Astrocyte of the spinal cord (primary cell): ENCODE measurements around the gene AOPEP.

Experiments
- DNase-seq: peaks from one replicate; pipeline ENCODE4 v3.0.0; 2011; ENCODE audit warnings: low read depth, low spot score
- H3K4me3 ChIP-seq: 2 replicates; pipeline ENCODE4 v1.5.1; 2011; ENCODE audit warnings: low read depth, mild to moderate bottlenecking, low read length, moderate library complexity
- in situ Hi-C: cut with HindIII; loops from 2 replicates; pipeline ENCODE4 v1.10.0; 2017; ENCODE audit warnings: low sequenced_read_pairs
- TF ChIP-seq, protein P1 (sequence below): IDR thresholded peaks from 2 replicates; pipeline ENCODE4 v1.5.1; 2012; ENCODE audit warnings: low read depth, mild to moderate bottlenecking, low read length, inconsistent platforms

Gene AOPEP

DNA sequence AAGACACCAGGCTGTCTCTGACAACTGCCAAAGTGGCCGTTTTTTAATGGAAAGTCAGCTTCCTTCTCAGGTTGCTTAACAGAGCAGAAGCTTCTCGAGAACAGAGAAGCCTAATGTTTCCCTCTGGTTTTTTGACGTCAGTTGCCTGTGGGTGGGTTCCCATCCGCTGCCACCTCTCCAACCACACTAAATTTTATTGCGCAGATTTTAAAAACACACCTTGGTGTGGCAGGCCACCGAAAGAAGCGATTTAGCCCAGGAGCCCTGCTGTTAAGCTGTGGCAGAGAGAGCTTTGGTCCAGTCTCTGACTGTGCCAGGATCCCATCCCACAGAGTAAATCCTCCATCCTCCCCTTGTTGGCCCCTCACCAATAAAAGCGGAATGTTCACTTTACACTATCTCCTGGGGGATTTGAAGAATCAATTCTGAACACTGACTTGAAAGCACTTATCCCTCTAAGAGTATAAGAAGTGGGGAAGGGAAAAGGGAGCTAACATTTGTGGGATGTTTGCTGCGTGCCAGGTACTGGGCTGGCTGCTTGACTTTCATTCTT is 181.6 kb downstream of the AOPEP start:
- TF ChIP-seq, protein P1, sequence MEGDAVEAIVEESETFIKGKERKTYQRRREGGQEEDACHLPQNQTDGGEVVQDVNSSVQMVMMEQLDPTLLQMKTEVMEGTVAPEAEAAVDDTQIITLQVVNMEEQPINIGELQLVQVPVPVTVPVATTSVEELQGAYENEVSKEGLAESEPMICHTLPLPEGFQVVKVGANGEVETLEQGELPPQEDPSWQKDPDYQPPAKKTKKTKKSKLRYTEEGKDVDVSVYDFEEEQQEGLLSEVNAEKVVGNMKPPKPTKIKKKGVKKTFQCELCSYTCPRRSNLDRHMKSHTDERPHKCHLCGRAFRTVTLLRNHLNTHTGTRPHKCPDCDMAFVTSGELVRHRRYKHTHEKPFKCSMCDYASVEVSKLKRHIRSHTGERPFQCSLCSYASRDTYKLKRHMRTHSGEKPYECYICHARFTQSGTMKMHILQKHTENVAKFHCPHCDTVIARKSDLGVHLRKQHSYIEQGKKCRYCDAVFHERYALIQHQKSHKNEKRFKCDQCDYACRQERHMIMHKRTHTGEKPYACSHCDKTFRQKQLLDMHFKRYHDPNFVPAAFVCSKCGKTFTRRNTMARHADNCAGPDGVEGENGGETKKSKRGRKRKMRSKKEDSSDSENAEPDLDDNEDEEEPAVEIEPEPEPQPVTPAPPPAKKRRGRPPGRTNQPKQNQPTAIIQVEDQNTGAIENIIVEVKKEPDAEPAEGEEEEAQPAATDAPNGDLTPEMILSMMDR: no peak
- peak; percentile 59 for DNase-seq
- in situ Hi-C loops: no loop called here
- no peak overlapping the region for H3K4me3 ChIP-seq

DNA sequence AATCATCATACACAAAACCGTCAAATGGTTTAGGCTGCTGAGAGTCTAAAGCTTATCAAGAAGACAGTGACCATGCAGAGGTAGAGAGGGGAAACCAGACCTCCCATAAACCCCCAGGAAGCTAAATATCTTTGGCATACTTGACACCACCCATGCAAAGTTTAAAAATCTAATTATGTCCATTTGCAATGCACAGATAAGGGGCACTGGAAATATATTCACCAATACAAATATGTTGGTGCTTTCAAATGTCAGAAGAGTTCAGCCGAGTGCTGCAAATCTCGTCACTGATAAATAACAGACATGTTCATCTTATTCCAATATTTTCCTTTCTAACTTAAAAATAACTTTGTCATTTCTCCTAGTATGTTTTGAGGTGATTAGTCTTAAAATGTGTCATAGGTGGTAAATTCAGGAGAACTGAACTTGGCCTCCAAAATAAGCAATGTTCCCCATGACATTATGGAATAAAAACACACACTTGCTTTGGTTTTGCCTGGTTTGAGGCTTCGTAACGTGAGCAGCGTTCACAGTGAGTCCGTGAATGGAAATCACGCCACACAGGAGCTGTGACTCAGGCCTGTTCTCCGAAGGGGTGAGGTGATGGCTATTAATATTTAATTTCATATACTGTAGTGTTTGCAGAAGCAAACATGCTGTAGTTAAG is 182.2 kb downstream of the AOPEP start:
- no peak for DNase-seq
- TF ChIP-seq, protein P1: no peak
- in situ Hi-C loops: no loop called here
- H3K4me3 ChIP-seq: no peak overlapping the region

DNA sequence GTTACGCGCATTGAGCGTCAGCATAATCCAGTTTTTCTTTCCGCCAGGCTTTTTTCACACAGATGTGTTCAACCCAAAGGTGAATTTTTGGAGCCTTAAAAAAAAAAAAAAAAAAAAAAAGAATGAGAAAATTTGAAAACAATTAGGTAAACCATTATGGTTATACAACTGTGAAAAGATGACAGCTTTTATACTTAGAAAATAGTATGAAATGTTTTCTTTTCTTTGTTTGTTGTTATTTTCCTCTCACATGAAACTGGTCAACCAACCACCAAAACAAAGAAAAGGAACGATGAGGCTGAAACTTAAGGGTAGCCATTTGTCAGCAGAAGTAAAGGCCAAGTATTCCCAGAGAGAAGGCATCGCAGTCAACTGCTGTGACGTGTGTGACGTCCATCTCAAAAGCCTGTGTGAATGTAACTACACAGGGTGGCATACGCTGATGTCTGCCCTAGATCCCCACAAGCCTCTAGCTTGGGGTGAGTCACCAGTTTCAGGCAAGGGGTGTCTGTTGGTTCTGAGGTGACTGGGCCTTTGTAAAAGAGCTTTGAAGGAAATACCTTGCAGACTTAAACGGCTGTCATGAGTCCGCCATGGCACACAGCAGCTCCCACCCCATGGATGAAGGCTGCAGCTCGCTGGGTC is 182.9 kb downstream of the AOPEP start:
- in situ Hi-C loops: no loop called here
- no peak overlapping the region for H3K4me3 ChIP-seq
- TF ChIP-seq, protein P1: no peak
- no peak for DNase-seq

DNA sequence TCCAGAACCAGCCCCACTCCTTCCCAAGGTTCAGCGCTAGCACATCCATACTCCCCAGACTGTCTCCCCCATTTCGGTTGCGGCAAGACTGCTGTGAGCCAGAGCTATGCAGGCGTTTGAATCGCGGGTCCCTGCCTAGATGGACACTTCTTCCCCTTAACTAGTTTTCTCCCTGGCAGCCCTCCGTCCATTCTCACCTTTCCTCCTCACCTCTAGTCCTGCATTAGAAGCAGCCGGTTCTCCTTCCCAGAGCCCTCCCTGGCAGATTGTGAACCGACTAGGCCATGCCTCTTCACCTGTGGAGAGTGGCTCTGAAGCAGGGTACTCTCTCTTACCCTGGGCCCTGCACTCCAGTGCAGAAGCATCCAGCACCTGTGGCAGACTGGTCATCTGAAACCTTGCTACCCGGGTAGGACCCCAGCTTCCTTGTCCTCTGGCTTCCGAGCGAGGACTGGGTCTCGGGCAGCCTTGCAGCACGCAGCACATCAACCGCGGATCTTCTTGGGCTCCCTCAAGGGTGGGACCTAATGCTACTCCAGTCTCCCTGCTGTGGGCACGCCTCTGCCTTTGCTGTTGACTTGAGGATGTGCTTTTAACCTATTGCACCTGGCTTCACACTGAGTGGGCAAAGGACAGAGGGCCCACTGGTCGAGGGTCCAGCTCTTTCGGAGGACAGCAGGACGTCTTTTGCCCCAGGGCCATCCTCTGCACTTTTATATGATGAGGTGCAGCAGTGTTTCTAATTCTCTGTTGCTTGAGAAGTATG is 183.6 kb downstream of the AOPEP start:
- TF ChIP-seq, protein P1: no peak
- in situ Hi-C loops: no loop called here
- no peak for DNase-seq
- no peak overlapping the region for H3K4me3 ChIP-seq

DNA sequence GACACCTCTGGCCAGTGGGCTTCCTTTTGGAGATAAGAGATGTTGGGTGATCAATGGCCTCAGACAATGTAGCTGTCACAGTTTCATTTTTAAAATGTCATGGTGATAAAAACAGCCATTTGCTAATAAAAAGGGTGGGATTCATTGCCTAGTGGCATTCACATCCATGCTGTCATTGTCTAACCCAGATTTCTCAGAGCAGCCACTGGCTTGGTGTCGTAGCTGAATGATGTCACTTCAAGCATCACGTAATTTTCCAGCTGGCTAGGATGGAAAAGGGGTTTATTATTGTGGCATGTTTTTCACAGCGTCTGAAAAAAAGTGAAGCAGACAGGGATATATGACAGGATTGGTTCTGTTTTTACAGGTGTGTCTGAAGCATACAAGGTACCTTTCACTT is 184.7 kb downstream of the AOPEP start:
- TF ChIP-seq, protein P1: no peak
- no peak overlapping the region for H3K4me3 ChIP-seq
- DNase-seq: no peak
- in situ Hi-C loops: no loop called here

DNA sequence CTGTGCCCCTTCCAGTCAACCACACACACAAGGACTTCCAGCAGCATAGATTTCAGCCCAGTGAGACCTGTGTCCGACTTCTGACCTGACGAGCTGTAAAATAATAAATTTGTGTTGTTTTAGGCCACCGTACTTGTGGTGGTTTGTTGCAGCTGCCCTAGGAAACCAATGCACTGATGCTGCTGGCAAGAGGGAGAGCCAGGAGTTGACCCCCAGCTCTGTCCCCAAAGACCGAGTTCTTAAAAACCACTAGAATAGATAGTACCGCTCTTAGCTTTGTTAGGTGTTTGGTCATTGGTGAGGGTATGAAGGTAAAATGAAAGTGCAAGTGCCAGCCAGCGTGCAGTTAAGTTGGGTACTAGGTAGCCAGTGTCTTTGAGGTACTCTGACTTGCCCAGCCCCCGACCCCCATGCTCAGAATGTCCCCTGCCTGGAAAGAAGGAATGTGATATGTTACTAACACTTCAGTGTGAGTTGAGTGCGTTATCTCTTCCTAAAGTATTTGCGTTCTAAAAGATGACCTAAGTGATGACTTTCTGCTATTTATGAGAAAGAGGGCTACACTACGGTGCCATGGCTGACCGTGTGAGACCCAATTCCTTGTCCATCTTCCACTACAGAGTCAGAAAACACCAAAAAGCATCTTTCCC is 185.6 kb downstream of the AOPEP start:
- in situ Hi-C loops: no loop called here
- TF ChIP-seq, protein P1: no peak
- no peak for DNase-seq
- H3K4me3 ChIP-seq: no peak overlapping the region
